ENCODE measurements around the gene SAFB2. TPM values are rescaled to one million over a fixed set of nuclear protein-coding genes. Genes with fewer than 3 reads are reported as not detected.
"Not testable (repeated sequence)": the region's sequence is repeated elsewhere in the genome, so short reads cannot be mapped to it uniquely, and the experiment has no call there.

The SAFB2 gene
- total RNA-seq, 2 experiments from 2014 or later: 131 to 140 TPM

DNA sequence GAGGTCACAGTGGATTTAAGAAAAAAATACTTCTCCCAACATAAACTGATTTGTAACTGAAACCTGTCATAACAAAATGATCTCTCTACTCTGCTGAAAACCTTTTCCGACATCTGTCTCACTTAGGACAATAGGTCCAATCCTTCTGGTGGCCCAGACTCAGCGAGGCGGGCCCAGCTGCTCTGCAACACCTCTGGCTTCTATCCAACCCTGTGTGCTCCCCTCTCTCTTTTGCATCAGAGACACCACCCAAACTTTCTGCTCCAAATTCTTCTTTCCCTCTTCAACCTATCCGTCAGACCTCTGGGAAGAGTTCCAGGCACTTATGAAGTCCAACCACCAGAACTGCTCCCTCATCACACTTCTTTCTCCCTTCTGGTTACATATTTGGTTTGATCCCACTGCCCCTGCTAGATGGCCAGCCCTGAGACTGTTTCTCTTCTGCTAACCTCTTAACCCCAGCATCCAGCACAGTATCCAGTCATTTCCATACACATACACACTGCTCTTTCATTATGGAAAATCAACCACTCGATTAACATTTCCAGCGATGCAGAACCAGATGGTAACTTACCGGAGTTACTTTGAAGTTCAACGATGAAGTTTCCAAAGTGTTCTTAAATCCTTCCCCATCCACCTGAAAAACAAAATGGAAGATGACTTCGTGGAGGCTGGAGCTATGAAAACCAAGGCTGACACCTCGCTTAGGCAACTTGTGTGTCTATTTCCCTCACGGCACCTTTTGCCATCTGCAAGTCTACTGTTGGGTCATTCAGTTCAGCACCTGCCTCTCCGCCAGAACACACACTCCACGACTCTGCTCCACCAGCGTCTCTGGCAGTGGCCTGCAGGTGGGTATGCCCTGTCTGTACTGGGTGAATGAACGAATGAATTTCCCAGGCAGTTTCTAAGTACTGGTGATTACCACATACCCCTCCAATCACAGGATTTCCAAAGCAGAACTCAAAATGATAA, 9.4 kb downstream of the SAFB2 start:
- H3K36me3 Mint-ChIP-seq: peaks cover 38% of the 10 kb centered on the region

DNA sequence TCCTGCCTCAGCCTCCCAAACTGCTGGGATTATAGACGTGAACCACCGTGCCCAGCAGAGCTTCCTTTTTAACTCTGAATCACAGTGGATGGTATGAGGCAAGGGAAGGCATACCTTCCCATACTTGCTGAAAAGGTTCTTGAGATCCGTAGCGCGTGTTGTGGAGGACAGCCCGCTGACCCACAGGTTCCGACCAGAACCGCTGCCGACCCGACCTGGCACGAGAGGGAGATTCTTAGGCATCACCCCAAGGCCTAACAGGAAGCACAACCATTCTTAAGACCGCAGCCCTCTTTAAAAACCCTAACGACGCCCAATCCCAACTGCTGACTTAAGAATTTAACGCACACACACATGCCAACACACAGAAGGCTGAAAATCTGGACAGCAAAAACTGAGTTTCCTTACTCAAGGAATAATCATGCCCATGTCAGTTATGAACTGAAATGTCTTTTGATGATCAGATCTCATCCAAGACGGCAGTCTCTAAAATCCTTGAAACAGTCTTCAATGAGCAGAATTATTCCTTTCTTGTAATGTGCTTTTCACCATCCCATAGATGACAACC, 12.6 kb downstream of the SAFB2 start:
- ATAC-seq (ENCODE audit: low read depth): no peak
- Mint-ChIP-seq H3K36me3 (peaks cover 44% of the 10 kb centered on the region), H3K27ac (no peak overlapping the region), H3K9me3 (no peaks in the 10 kb centered on the region), H3K4me1 (peaks cover 8% of the 10 kb centered on the region), H3K27me3 (no peaks in the 10 kb centered on the region), H3K4me3 (no peak overlapping the region)
- POLR2A ChIA-PET: interaction anchor here (0.7 kb wide), 1 partner anchor 12 kb away, joined by 3 read pairs; the partner anchor contains the start of gene SAFB2
- no peak for DNase-seq

More for the DNA sequence above, 9.4 kb downstream of the SAFB2 start:
- no peaks in the 10 kb centered on the region for H3K27me3 Mint-ChIP-seq
- H3K4me1 Mint-ChIP-seq: peaks cover 5% of the 10 kb centered on the region
- no peak for ATAC-seq (ENCODE audit: low read depth)
- no peak for DNase-seq
- POLR2A ChIA-PET: interaction anchor here (1.3 kb wide), 1 partner anchor 10 kb away, joined by 4 read pairs; the partner anchor contains the start of genes SAFB and SAFB2
- no peaks in the 10 kb centered on the region for H3K9me3 Mint-ChIP-seq
- no peak overlapping the region for H3K4me3 Mint-ChIP-seq
- no peak overlapping the region for H3K27ac Mint-ChIP-seq

GRCh38 chr19:5608766-5609165, 13.8 kb downstream of the SAFB2 start:
- peaks cover 45% of the 10 kb centered on the region for H3K36me3 Mint-ChIP-seq
- not testable (repeated sequence) for H3K4me1 Mint-ChIP-seq; H3K4me3 Mint-ChIP-seq; ATAC-seq (ENCODE audit: low read depth); H3K27ac Mint-ChIP-seq; DNase-seq; H3K27me3 Mint-ChIP-seq; H3K9me3 Mint-ChIP-seq
- POLR2A ChIA-PET: interaction anchor here (0.6 kb wide), 1 partner anchor 887 kb away, joined by 3 read pairs; no protein-coding TSS in a partner anchor

GRCh38 chr19:5608291-5608690, 14.3 kb downstream of the SAFB2 start:
- no peaks in the 10 kb centered on the region for H3K9me3 Mint-ChIP-seq
- ATAC-seq (ENCODE audit: low read depth) (no peak), DNase-seq (no peak)
- peaks cover 47% of the 10 kb centered on the region for H3K36me3 Mint-ChIP-seq
- H3K27ac Mint-ChIP-seq: no peak overlapping the region
- peaks cover 8% of the 10 kb centered on the region for H3K4me1 Mint-ChIP-seq
- no peaks in the 10 kb centered on the region for H3K27me3 Mint-ChIP-seq
- H3K4me3 Mint-ChIP-seq: no peak overlapping the region
- POLR2A ChIA-PET: interaction anchor here (0.6 kb wide), 1 partner anchor 887 kb away, joined by 3 read pairs; no protein-coding TSS in a partner anchor

- POLR2A ChIA-PET: interaction anchor here (0.5 kb wide), 1 partner anchor 19 kb away, joined by 3 read pairs; no protein-coding TSS in a partner anchor
- Mint-ChIP-seq H3K4me3 (no peak overlapping the region), H3K27ac (no peak overlapping the region), H3K4me1 (peaks cover 8% of the 10 kb centered on the region), H3K36me3 (peaks cover 44% of the 10 kb centered on the region), H3K9me3 (no peaks in the 10 kb centered on the region), H3K27me3 (no peaks in the 10 kb centered on the region)
- ATAC-seq (ENCODE audit: low read depth): no peak
- no peak for DNase-seq
Observed at GRCh38 chr19:5607318-5608275, 15.0 kb downstream of the SAFB2 start.

- peak overlapping the region; percentile 25 for H3K27ac Mint-ChIP-seq
- POLR2A ChIA-PET: no interaction called here
- H3K36me3 Mint-ChIP-seq: peaks cover 36% of the 10 kb centered on the region
- H3K27me3 Mint-ChIP-seq: no peaks in the 10 kb centered on the region
- ATAC-seq (ENCODE audit: low read depth): no peak
- H3K4me3 Mint-ChIP-seq: no peak overlapping the region
- H3K9me3 Mint-ChIP-seq: no peaks in the 10 kb centered on the region
- DNase-seq: no peak
- peaks cover 8% of the 10 kb centered on the region for H3K4me1 Mint-ChIP-seq
Observed at GRCh38 chr19:5605362-5605761, 17.2 kb downstream of the SAFB2 start.

GRCh38 chr19:5603626-5604025, 18.9 kb downstream of the SAFB2 start:
- Mint-ChIP-seq H3K27me3 (no peaks in the 10 kb centered on the region), H3K36me3 (peaks cover 36% of the 10 kb centered on the region), H3K4me3 (no peak overlapping the region), H3K27ac (no peak overlapping the region), H3K4me1 (peaks cover 8% of the 10 kb centered on the region), H3K9me3 (no peaks in the 10 kb centered on the region)
- POLR2A ChIA-PET: no interaction called here
- no peak for DNase-seq
- ATAC-seq (ENCODE audit: low read depth): no peak

GRCh38 chr19:5600797-5601196, 21.8 kb downstream of the SAFB2 start:
- no peak for ATAC-seq (ENCODE audit: low read depth)
- H3K27ac Mint-ChIP-seq: no peak overlapping the region
- H3K4me3 Mint-ChIP-seq: no peak overlapping the region
- no peaks in the 10 kb centered on the region for H3K9me3 Mint-ChIP-seq
- POLR2A ChIA-PET: no interaction called here
- no peak for DNase-seq
- no peaks in the 10 kb centered on the region for H3K27me3 Mint-ChIP-seq
- H3K36me3 Mint-ChIP-seq: peaks cover 30% of the 10 kb centered on the region
- H3K4me1 Mint-ChIP-seq: peaks cover 1% of the 10 kb centered on the region

DNA sequence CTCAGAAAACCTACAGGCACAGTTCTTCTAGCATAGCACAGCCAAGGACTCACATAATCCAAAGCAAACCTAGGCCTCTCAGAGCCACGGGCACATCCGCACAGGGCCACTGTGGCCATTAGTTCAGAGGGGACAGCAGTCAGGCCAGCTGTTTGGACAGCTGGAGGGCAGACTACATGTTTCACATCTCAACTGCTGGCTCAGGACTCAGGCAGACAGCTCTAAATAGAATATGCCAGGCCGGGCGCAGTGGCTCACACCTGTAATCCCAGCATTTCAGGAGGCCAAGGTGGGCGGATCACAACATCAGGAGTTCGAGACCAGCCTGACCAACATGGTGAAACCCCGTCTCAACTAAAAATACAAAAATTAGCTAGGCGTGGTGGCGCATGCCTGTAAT, 26.8 kb downstream of the SAFB2 start:
- POLR2A ChIA-PET: no interaction called here
- DNase-seq: no peak
- Mint-ChIP-seq H3K27ac (no peak overlapping the region), H3K4me1 (no peaks in the 10 kb centered on the region), H3K36me3 (peaks cover 23% of the 10 kb centered on the region), H3K27me3 (no peaks in the 10 kb centered on the region), H3K9me3 (no peaks in the 10 kb centered on the region), H3K4me3 (no peak overlapping the region)
- no peak for ATAC-seq (ENCODE audit: low read depth)

- Mint-ChIP-seq H3K27ac (no peak overlapping the region), H3K36me3 (peaks cover 22% of the 10 kb centered on the region), H3K4me1 (no peaks in the 10 kb centered on the region), H3K9me3 (no peaks in the 10 kb centered on the region), H3K4me3 (no peak overlapping the region), H3K27me3 (no peaks in the 10 kb centered on the region)
- ATAC-seq (ENCODE audit: low read depth): no peak
- POLR2A ChIA-PET: no interaction called here
- DNase-seq: no peak
Observed at GRCh38 chr19:5595129-5595528, 27.4 kb downstream of the SAFB2 start.

DNA sequence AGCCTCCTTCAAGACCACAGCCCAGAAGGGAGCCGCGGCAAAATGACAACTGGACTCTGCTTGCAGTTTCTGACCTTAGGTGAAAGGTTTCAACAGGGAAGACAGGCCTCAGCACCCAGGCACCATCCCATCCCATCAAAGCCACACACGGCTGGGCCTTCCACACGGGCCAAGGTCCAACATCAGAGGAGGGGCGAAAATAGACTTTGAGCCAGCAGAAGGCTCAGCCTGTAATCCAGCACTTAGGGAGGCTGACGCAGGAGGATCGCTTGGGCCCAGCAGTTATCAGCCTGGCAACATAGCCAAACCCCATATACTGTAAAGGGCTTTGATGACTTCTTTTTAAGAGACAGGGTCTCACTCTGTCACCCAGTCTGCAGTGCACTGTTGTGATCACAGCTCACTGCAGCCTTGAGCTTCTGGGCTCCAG, 28.0 kb downstream of the SAFB2 start:
- H3K36me3 Mint-ChIP-seq: peaks cover 20% of the 10 kb centered on the region

GRCh38 chr19:5593343-5594255, 29.0 kb downstream of the SAFB2 start:
- H3K4me1 Mint-ChIP-seq: no peaks in the 10 kb centered on the region
- peaks cover 18% of the 10 kb centered on the region for H3K36me3 Mint-ChIP-seq
- no peak overlapping the region for H3K4me3 Mint-ChIP-seq
- no peak overlapping the region for H3K27ac Mint-ChIP-seq
- no peaks in the 10 kb centered on the region for H3K27me3 Mint-ChIP-seq
- DNase-seq (no peak), ATAC-seq (ENCODE audit: low read depth) (no peak)
- no peaks in the 10 kb centered on the region for H3K9me3 Mint-ChIP-seq
- POLR2A ChIA-PET: no interaction called here

More for the DNA sequence above, 28.0 kb downstream of the SAFB2 start:
- no peak overlapping the region for H3K4me3 Mint-ChIP-seq
- ATAC-seq (ENCODE audit: low read depth) (no peak), DNase-seq (no peak)
- no peaks in the 10 kb centered on the region for H3K27me3 Mint-ChIP-seq
- H3K9me3 Mint-ChIP-seq: no peaks in the 10 kb centered on the region
- H3K27ac Mint-ChIP-seq: no peak overlapping the region
- POLR2A ChIA-PET: no interaction called here
- H3K4me1 Mint-ChIP-seq: no peaks in the 10 kb centered on the region
